HL-60 (cell line): Measurements from ENCODE around the gene FLT3LG.

Experiments
- CTCF ChIP-seq: IDR thresholded peaks from one replicate; pipeline ENCODE4 v1.5.1; 2011; ENCODE audit warnings: low read length, control low read depth, inconsistent platforms; ENCODE audit not compliant: insufficient read depth
- TF ChIP-seq, protein P1 (sequence below): IDR thresholded peaks from 2 replicates; pipeline ENCODE4 v1.6.1; 2012; ENCODE audit warnings: low read depth; ENCODE audit not compliant: insufficient replicate concordance

DNA sequence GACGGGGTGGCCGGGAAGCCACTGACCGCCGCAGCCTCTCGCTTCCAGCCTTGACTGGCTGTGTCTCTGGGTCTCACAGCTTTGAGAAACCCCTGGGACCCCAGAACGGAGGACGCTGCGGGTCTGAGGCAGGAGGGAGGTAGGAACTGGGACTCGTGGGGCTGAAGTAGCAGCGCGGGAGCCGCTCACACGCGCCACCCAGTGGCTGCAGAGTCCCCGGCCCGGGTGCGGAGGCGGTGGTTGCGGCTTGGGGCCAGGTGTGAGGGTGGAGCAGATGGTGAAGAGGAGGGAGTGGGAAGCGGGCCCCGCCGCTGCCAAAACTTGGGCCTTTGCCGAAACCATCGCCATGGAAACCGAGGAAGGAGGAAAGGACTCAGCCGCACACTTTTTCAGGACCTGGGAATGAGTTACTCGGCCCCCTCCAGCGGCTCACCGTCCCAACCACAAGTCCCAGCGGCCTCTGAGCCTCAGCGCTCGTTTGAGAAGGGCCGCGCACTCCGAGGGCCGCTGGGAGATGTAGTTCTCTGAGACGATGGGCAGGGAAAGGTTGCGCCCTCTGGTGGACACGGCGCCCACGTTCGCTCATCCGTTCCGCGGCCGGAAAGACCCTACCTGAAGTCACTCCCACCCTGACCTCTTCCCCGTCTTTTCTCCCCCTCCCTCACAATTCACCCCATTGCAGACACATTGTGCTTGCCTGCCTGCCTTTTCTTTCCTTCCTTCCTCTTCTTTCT is 30.5 kb upstream of the FLT3LG start:
- TF ChIP-seq CTCF = peak; percentile 82
- TF ChIP-seq, protein P1, sequence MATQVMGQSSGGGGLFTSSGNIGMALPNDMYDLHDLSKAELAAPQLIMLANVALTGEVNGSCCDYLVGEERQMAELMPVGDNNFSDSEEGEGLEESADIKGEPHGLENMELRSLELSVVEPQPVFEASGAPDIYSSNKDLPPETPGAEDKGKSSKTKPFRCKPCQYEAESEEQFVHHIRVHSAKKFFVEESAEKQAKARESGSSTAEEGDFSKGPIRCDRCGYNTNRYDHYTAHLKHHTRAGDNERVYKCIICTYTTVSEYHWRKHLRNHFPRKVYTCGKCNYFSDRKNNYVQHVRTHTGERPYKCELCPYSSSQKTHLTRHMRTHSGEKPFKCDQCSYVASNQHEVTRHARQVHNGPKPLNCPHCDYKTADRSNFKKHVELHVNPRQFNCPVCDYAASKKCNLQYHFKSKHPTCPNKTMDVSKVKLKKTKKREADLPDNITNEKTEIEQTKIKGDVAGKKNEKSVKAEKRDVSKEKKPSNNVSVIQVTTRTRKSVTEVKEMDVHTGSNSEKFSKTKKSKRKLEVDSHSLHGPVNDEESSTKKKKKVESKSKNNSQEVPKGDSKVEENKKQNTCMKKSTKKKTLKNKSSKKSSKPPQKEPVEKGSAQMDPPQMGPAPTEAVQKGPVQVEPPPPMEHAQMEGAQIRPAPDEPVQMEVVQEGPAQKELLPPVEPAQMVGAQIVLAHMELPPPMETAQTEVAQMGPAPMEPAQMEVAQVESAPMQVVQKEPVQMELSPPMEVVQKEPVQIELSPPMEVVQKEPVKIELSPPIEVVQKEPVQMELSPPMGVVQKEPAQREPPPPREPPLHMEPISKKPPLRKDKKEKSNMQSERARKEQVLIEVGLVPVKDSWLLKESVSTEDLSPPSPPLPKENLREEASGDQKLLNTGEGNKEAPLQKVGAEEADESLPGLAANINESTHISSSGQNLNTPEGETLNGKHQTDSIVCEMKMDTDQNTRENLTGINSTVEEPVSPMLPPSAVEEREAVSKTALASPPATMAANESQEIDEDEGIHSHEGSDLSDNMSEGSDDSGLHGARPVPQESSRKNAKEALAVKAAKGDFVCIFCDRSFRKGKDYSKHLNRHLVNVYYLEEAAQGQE = no peak
